ENCODE results near the gene MAP7D2.

MAP7D2 gene

DNA sequence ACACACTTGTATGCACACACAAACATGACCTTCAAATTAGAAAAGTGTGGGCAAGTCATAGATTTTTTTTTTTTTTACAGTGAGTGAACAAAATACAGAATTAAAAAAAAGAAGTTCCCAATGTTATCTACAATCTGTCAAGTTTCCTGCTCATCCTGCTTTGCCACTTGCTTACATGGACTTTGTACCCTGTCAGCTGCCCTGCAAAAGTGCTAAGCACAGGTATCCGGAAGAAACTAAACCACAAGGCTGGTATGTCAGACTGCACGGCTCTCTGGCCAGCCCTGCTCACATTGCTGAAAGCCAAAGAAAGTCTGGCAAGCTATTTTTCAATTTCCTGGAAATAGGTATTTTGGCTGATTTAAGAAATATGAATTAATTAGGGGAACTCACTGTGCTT lies 87.0 kb downstream of the MAP7D2 start:
- no peak overlapping the region for H3K4me3 ChIP-seq (replicated peaks; ENCODE audit: low read depth, low read length)
- DNase-seq (ENCODE audit: low read depth), result no peak
- TF ChIP-seq, protein P1, sequence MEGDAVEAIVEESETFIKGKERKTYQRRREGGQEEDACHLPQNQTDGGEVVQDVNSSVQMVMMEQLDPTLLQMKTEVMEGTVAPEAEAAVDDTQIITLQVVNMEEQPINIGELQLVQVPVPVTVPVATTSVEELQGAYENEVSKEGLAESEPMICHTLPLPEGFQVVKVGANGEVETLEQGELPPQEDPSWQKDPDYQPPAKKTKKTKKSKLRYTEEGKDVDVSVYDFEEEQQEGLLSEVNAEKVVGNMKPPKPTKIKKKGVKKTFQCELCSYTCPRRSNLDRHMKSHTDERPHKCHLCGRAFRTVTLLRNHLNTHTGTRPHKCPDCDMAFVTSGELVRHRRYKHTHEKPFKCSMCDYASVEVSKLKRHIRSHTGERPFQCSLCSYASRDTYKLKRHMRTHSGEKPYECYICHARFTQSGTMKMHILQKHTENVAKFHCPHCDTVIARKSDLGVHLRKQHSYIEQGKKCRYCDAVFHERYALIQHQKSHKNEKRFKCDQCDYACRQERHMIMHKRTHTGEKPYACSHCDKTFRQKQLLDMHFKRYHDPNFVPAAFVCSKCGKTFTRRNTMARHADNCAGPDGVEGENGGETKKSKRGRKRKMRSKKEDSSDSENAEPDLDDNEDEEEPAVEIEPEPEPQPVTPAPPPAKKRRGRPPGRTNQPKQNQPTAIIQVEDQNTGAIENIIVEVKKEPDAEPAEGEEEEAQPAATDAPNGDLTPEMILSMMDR (IDR thresholded peaks at IDR 0.05; ENCODE audit: low read length, missing control alignments), result no peak

DNA sequence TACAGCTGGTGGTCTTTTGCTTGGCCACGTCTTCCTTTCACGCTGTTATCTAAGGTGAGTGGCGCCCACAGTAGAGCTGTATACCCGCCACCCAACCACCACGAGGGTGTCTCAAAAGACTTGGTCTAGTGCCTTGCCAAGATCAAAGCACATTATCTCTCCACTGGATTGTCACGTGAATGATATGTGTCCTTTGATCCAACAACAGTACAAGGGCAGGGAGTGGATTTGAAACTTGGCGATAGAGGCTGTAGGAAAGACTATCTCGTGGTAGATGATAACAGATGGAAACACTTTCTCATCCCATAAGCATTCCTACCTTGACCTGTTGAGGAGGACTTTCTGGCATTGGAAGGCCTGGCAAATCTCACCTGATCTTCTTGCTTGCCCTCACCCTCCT lies 88.1 kb downstream of the MAP7D2 start:
- no peak for DNase-seq (ENCODE audit: low read depth)
- H3K4me3 ChIP-seq (replicated peaks; ENCODE audit: low read depth, low read length), result no peak overlapping the region
- TF ChIP-seq, protein P1 (IDR thresholded peaks at IDR 0.05; ENCODE audit: low read length, missing control alignments), result no peak

DNA sequence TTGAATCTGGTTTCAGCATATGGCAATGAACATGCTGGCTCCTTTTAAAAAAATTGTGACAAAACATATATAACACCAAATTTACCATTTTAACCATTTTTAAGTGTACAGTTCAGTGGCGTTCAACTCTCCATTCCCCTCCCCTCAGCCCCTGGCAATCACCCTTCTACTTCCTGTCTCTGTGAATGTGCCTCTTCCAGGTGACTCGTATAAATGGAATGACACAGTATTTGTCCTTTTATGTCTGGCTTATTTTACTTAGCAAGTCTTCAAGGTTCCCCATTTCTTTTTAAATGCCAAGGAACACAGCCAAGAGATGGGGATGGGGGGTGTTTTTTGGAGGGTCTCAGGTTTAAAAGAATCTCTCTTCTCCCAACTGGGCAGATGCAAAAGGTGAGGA lies 90.4 kb downstream of the MAP7D2 start:
- no peak overlapping the region for H3K4me3 ChIP-seq (replicated peaks; ENCODE audit: low read depth, low read length)
- TF ChIP-seq, protein P1 (IDR thresholded peaks at IDR 0.05; ENCODE audit: low read length, missing control alignments), result no peak
- DNase-seq (ENCODE audit: low read depth), result peak; percentile 24

DNA sequence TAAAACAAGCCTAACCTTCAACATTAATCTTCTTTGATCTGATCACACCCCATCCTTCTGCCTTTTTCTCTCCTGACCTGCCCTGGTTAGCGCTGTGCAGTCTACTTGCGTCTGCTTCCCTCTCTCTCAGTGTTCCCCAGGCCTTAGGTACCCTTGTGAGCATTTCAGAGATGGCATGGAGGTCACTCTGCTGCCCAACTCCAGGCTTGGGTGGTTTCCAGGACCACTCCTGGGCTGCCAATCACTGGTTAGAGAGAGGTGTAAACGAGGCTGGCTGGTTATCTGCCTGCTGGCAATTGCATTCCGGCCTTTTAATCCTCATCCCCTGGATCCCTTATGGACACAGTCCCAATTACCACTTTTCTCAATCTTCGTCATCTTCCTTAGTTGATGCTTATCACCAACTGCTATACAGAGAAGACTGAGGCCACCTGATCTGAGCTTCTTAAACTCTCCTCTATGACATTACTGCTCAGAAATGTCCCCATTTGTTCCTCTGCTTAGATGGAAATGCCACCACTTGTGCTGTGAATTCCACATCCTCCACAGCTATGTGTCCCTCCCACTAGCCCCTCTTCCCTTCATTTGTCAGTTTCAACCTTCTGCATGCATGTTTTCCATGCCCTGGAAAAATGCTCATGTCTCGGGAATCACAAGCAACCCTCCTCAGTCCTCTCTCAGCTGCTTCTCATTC lies 96.9 kb downstream of the MAP7D2 start:
- TF ChIP-seq, protein P1 (IDR thresholded peaks at IDR 0.05; ENCODE audit: low read length, missing control alignments), result no peak
- no peak for DNase-seq (ENCODE audit: low read depth)
- H3K4me3 ChIP-seq (replicated peaks; ENCODE audit: low read depth, low read length), result no peak overlapping the region

DNA sequence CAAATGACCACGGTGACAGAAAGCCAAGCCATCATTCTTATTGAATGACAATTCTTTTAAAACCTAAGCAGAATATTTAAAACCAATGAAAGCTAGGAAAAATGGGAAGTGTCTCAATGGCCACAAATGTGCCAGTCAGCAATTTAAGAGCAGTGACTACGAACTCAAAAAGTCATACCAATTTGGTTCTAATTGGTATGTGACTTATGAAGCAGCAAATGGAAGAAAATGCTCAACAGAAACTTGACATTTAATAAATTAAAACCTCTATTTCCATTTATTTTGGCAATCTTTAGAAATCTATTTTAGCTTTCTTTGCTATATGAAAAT lies 100.1 kb downstream of the MAP7D2 start:
- TF ChIP-seq, protein P1 (IDR thresholded peaks at IDR 0.05; ENCODE audit: low read length, missing control alignments), result no peak
- H3K4me3 ChIP-seq (replicated peaks; ENCODE audit: low read depth, low read length), result no peak overlapping the region
- no peak for DNase-seq (ENCODE audit: low read depth)

DNA sequence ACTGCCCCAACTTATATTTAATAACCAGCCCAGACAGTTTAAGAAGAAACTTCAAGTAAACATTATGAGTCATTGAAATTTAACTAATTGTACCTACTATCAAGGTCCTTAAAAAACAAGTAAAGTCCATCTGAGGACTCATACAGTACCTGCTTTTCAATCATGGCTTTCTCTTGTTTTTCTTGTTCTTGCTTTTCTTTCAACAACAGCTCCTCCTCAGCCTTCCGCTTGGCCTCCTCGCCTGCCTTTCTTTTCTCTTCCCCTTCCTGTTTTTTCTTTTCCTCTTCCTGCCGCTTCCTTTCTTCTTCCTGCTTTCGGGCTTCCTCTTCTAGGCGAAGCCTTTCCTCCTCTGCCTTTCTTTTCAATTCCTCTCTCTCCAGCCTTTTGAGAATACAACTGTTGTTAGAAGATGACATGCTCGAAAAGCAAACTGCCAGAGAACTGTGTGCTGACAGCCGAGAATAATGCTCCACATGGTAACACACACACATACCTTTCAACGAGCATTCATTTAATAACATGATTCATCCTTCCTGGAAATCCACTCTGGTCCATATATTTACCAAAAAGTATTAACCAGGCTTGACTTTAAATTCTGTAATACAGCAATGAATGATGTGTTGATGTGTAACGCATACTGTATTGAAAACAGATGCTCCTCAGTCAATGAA lies 100.6 kb downstream of the MAP7D2 start:
- no peak overlapping the region for H3K4me3 ChIP-seq (replicated peaks; ENCODE audit: low read depth, low read length)
- TF ChIP-seq, protein P1 (IDR thresholded peaks at IDR 0.05; ENCODE audit: low read length, missing control alignments), result no peak
- no peak for DNase-seq (ENCODE audit: low read depth)

DNA sequence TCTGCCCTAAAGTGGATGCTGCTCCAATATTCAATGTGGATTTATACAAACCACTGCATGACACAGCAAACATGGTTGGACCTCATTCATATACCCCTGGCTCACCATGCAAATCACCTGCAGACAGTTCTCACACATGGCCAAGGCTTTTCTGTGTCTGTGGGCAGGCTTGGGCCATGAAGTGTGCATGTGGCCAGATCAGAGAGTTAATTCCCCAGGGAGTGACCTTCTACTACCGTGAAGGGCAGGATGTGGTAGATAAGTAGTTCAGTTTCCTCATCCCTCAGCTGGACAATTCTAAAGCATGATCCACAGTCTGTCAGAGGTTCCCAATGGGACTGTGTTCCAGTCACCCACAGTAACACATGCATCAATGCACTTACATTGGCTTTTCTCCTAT lies 101.3 kb downstream of the MAP7D2 start:
- DNase-seq (ENCODE audit: low read depth), result no peak
- H3K4me3 ChIP-seq (replicated peaks; ENCODE audit: low read depth, low read length), result no peak overlapping the region
- TF ChIP-seq, protein P1 (IDR thresholded peaks at IDR 0.05; ENCODE audit: low read length, missing control alignments), result no peak
